Renal pelvis (tissue), 3 donors: Measurements from ENCODE around the gene SLC4A5. TPM values are rescaled to one million over a fixed set of nuclear protein-coding genes. Genes with fewer than 3 reads are reported as not detected.

Experiments used
- polyA plus RNA-seq, 3 donors: library from polyadenylated mRNA; unstranded; fragments of 120-200 nt; gene quantifications; one replicate each; pipeline ENCODE4 v1.2.1, GENCODE V29; 2013; ENCODE audit not compliant: insufficient read length in 3 of 3

The SLC4A5 gene
- polyA plus RNA-seq, 3 donors, result 1.9 to 5.6 (median 3.4) TPM

Other genes with a start within 250 kb of the SLC4A5 start
- 10 to 100 TPM; 22.2 to 27.5 (median 25.2) TPM for gene BOLA3, start 195.5 kb downstream of the SLC4A5 start, polyA plus RNA-seq
- gene MOB1A, start 164.5 kb downstream of the SLC4A5 start, polyA plus RNA-seq, result 10 to 100 TPM; 78.9 to 98.9 (median 94.1) TPM
- gene MTHFD2, start 144.8 kb downstream of the SLC4A5 start, polyA plus RNA-seq, result 10 to 100 TPM; 23.8 to 30.8 (median 25.4) TPM
- 100 to 1,000 TPM; 157 to 179 (median 167) TPM for gene DCTN1, start 36.9 kb upstream of the SLC4A5 start, polyA plus RNA-seq
- 1 to 10 TPM; 8.4 to 9.2 (median 8.5) TPM for gene C2orf81, start 78.2 kb upstream of the SLC4A5 start, polyA plus RNA-seq
- 10 to 100 TPM; 38.6 to 44.6 (median 43.7) TPM for gene WDR54, start 78.3 kb upstream of the SLC4A5 start, polyA plus RNA-seq
- 10 to 100 TPM; 77.2 to 92.8 (median 82.4) TPM for gene RTKN, start 98.5 kb upstream of the SLC4A5 start, polyA plus RNA-seq
- 10 to 100 TPM; 26.5 to 38.9 (median 28.7) TPM for gene INO80B, start 111.7 kb upstream of the SLC4A5 start, polyA plus RNA-seq
- gene WBP1, start 115.0 kb upstream of the SLC4A5 start, polyA plus RNA-seq, result 100 to 1,000 TPM; 126 to 130 (median 127) TPM
- 10 to 100 TPM; 48.8 to 60.1 (median 49.3) TPM for gene MOGS, start 122.0 kb upstream of the SLC4A5 start, polyA plus RNA-seq
- gene MRPL53, start 129.3 kb upstream of the SLC4A5 start, polyA plus RNA-seq, result 10 to 100 TPM; 52.0 to 74.4 (median 62.3) TPM
- gene CCDC142, start 139.6 kb upstream of the SLC4A5 start, polyA plus RNA-seq, result 10 to 100 TPM; 10.2 to 18.6 (median 17.1) TPM
- 10 to 100 TPM; 29.3 to 36.0 (median 34.1) TPM for gene TTC31, start 139.7 kb upstream of the SLC4A5 start, polyA plus RNA-seq
- gene LBX2, start 156.2 kb upstream of the SLC4A5 start, polyA plus RNA-seq, result 1 to 10 TPM; 3.1 to 7.9 (median 3.9) TPM
- gene PCGF1, start 164.3 kb upstream of the SLC4A5 start, polyA plus RNA-seq, result 10 to 100 TPM; 25.2 to 29.2 (median 27.8) TPM
- gene TLX2, start 171.0 kb upstream of the SLC4A5 start, polyA plus RNA-seq, result under 1 TPM; 0.06 to 0.17 (median 0.13) TPM
- under 1 TPM; 0.21 to 0.57 (median 0.43) TPM for gene DQX1, start 182.8 kb upstream of the SLC4A5 start, polyA plus RNA-seq
- 100 to 1,000 TPM; 106 to 113 (median 110) TPM for gene AUP1, start 186.3 kb upstream of the SLC4A5 start, polyA plus RNA-seq
- 10 to 100 TPM; 34.8 to 37.9 (median 37.0) TPM for gene HTRA2, start 186.5 kb upstream of the SLC4A5 start, polyA plus RNA-seq
- 10 to 100 TPM; 10.1 to 11.4 (median 11.4) TPM for gene LOXL3, start 210.5 kb upstream of the SLC4A5 start, polyA plus RNA-seq
- gene DOK1, start 211.3 kb upstream of the SLC4A5 start, polyA plus RNA-seq, result 10 to 100 TPM; 10.1 to 11.0 (median 10.5) TPM